HK-2 (cell line): ENCODE data around the gene S1PR4.
A peak's percentile ranks its signal among the peaks of the same experiment; 100 is the strongest.
"Not testable (repeated sequence)": the region's sequence is repeated elsewhere in the genome, so short reads cannot be mapped to it uniquely, and the experiment has no call there.

ENCODE experiments used
- DNase-seq: peaks from one replicate; pipeline ENCODE4 v3.0.0-alpha.2; 2018; ENCODE audit not compliant: unreplicated experiment

The S1PR4 gene

DNA sequence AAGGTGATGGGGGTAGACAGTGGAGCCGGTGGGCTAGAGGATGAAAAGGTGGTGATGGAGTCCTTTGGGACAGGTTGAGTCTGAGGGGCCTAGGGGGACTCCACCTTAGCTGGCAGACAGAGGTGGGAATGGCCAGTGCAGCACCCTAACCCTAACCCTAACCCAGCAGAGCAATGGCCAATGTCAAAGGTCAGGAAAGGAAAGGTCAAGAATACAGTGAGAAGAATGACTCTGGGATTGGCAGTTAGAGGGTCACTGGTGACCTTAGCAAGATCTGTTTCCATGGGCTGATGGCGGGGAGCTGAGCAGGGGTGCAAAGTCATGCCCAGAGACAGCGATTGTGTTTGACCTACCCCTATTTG is 26.2 kb upstream of the S1PR4 start:
- DNase-seq = no peak

DNA sequence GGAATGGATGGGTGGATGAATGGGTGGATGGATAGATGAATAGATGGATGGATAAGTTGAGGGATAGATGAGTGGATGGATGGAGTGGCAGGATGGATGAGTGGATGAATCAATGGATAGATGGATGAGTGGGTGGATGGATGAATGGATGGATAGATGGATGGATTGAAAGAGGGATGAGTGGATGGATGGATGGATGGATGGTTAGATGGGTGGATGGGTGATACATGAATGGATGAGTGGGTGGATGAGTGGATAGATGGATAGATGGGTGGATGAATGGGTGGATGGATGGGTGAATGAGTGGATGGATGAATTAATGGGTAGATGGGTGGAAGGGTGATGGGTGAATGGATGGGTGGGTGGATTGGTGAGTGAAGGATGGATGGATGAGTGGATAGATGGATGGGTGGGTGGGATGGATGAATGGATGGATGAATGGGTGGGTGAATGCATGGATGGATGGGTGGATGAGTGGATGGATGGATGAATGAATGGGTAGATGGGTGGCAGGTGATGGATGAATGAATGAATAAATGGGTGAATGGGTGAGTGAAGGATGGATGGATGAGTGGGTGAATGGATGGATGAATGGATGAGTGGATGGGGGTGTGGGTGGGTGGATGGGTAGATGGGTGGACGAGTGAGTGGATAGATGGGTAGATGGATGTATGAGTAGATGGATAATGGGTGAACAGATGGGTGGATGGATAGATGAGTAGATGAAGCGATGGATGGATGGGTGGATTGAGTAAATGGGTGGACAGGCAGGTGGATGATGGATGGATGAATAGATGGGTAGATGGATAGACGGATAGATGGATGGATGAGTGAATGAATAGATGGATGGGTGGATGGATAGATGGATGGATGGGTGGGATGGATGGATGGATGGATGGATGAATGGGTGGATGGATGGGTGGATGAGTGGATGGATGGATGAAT is 25.0 kb upstream of the S1PR4 start:
- DNase-seq = no peak

DNA sequence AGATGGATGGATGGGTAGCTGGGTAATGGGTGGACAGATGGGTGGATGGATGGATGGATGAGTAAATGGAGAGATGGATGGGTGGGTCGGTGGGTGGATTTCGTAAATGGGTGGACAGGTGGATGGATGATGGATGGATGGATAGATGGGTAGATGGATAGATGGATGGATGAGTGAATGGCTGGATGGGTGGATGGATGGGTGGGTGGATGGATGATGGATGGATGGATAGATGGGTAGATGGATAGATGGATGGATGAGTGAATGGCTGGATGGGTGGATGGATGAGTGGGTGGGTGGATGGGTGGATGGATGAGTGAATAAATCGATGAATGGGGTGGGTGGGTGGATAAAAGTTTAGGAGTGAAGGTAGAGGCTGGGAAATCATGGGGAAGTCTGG is 24.1 kb upstream of the S1PR4 start:
- not testable (repeated sequence) for DNase-seq

DNA sequence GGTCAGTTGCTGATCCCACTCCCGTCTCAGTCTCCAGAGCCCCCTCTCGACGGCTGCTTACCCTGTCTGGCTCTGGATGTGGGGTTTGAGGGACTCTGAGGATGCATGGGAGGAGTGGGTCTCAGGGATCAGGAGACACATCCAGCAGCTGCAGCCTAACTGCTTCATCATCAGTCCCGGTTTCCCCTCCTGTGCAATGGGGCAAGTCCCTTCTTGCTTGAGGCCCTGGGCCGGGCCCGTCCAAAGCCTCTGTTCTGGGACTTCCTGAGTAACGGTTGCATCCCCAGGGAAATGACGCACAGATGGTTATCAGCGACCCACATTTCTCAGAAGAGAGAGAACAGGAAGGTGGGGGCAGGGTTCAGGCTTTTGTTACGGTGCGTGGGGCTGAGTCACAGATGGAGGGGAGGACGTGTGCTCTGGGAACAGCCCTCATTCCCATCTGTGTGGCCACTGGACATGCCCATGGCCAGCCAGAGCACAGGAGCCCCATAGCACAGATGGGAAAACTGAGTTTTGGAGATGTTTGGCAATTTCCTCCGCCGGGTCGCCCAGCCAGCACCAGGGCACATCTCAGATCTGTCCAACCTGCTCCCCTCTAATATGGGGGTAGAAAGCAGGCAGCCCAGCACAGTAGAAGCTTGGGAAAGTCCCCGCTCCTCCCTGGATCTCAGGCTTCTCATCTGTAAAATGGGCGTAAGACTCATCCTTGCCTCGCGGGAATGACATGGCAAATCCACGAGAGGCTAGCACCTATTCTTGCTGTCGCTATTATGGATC is 23.4 kb upstream of the S1PR4 start:
- DNase-seq = peak; percentile 89

DNA sequence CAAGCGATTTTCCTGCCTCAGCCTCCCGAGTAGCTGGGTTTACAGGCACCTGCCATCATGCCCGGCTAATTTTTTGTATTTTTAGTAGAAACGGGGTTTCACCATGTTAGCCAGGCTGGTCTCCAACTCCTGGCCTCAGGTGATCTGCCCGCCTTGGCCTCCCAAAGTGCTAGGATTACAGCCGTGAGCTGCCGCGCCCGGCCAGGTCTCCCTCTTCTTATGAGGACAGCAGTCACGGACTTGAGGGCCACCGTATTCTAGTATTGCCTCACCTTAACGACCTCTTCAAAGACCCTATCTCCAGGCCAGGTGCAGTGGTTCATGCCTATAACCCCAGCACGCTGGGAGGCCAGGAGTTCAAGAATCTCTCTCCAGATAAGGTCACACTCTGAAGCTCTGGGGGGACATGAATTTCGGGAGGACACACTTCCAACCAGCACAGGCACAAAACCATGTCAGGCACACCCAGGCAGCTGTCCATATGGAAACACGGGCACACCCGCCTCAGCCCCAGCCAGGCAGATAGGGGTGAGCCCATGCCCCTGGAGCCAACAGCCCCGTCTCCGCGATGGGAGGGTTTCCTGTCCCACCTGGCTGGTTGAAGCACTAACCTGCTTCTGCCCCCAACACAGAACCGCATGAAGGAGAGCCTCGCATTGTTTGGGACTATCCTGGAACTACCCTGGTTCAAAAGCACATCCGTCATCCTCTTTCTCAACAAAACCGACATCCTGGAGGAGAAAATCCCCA is 21.3 kb upstream of the S1PR4 start:
- no peak for DNase-seq

DNA sequence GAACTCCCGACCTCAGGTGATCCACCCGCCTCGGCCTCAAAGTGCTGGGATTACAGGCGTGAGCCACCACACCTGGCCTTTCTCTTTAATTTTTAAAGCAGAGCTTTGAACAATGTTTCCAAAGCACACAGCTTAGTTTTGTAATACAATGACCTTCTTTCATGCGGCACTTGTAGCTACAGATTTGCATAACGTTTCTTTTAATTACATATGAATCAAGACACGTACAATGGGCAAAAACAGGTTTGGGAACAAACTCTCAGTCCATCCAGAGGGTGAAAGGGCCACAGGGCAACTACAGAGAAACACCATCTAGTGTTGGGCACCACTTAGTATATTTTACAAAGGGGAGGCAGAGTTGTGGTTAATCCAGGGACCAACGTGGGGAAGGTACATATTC is 19.0 kb upstream of the S1PR4 start:
- no peak for DNase-seq

DNA sequence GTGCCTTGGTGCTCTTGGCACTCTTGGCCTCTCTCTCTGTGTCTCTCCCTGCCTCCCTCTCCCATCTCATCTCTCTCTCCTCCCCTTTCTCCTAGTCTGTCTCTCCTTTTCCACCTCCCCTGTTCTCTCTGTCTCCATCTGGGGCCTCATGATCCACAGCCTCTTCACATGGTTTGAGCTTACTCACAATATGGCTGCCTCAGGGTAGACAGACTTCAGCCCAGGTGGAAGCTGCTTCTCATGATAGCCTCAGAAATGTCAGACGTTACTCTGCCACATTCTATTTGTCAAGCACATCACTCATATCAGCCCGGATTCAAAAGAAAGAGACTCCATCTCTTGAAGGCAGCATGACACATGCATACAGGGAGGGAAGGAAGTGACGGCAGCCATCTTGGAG is 18.4 kb upstream of the S1PR4 start:
- no peak for DNase-seq

DNA sequence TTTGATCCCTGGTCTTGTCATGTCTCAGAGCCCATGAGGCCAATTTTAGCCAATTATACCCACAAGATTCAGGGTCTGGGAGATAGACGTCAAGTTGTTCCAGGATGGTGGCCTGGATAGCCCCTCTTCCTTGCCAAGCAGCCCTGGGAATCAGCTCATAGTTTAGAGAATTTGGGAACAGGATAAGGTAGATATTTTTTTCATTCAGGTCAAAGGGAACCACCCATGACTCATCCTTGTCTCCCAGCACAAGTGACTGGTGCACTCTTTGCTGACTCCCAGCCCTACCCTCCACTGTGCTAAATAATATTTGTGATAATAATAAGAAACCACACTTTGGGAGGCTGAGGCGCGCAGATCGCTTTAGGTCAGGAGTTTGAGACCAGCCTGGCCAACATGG is 17.1 kb upstream of the S1PR4 start:
- DNase-seq = no peak

DNA sequence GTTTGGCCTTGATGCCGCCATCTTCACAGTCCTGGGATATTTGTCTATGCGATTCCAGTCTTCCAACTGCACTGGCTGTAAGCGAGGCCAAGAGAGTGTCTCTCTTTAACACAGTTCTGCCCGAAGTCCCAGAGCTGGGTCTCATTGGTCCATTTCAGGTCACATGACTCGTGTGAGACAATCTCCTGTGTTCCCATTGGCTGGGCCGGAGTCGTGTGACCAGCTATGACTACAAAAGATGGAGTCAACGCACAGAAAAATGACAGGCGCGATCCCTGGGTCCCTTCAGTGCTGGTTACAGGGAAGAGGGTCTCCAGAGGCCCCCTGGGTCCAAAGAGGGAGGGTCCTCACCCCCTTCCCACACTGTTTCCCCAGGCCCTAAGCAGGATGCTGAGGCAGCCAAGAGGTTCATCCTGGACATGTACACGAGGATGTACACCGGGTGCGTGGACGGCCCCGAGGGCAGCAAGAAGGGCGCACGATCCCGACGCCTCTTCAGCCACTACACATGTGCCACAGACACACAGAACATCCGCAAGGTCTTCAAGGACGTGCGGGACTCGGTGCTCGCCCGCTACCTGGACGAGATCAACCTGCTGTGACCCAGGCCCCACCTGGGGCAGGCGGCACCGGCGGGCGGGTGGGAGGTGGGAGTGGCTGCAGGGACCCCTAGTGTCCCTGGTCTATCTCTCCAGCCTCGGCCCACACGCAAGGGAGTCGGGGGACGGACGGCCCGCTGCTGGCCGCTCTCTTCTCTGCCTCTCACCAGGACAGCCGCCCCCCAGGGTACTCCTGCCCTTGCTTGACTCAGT is 15.9 kb upstream of the S1PR4 start:
- no peak for DNase-seq

DNA sequence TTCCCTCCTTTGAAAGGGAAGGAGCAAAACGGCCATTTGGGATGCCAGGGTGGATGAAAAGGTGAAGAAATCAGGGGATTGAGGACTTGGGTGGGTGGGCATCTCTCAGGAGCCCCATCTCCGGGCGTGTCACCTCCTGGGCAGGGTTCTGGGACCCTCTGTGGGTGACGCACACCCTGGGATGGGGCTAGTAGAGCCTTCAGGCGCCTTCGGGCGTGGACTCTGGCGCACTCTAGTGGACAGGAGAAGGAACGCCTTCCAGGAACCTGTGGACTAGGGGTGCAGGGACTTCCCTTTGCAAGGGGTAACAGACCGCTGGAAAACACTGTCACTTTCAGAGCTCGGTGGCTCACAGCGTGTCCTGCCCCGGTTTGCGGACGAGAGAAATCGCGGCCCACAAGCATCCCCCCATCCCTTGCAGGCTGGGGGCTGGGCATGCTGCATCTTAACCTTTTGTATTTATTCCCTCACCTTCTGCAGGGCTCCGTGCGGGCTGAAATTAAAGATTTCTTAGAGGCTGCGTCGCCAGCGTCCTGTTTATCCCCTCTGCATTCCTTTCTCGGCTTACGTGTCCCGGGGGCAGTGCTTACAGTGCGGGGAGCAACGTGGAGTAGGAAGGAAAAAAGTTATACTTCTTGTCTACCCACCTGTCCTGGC is 15.2 kb upstream of the S1PR4 start:
- peak; percentile 69 for DNase-seq

DNA sequence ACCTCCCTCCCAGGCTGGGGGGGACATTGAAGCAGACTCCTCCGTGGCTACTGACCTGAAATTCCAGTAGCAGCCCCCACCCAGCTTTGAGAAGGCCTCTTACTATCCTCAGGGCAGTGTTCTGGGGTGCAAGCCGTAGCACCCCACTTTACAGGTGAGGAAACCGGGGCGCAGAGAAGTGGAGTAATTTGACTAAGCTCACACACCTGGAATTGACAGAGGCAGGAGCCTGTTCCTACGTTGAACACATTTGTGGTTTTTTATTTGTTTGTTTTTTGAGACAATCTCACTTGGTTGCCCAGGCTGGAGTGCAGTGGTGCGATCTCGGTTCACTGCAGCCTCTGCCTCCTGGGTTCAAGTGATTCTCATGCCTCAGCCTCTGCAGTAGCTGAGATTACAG is 14.6 kb upstream of the S1PR4 start:
- DNase-seq = no peak

DNA sequence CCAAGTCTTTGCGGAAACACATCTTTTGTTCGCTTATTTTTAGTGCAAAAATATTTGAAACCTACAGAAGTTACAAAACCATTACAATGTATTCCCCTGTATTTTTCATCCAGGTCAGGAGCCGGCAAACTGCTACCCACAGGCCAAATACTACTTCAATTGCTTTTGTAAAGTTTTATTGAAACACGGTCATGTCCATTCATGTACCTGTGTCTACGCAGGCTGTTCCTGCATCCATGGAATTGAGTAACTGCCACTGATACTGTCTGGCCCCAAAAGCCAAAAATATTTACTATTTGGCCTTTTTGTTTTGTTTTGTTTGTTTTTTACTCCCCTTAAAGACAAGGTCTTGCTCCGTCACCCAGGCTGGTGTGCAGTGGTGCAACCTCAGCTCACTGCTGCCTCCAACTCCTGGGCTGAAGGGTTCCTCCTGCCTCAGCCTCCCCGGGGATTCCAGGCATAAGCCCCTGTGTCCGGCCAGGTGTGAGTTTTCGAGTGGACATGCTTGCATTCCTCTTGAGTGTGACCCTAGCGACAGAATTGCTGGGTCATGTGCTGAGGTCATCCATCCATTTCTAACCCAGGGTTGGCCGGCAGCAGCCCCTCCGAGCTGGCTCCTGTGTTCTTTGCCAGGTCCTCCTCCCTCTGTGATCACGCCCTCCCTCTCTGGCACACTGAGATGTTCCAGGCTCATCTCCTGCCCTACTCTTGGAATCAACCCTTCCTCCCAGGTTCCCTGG is 10.9 kb upstream of the S1PR4 start:
- DNase-seq = no peak

DNA sequence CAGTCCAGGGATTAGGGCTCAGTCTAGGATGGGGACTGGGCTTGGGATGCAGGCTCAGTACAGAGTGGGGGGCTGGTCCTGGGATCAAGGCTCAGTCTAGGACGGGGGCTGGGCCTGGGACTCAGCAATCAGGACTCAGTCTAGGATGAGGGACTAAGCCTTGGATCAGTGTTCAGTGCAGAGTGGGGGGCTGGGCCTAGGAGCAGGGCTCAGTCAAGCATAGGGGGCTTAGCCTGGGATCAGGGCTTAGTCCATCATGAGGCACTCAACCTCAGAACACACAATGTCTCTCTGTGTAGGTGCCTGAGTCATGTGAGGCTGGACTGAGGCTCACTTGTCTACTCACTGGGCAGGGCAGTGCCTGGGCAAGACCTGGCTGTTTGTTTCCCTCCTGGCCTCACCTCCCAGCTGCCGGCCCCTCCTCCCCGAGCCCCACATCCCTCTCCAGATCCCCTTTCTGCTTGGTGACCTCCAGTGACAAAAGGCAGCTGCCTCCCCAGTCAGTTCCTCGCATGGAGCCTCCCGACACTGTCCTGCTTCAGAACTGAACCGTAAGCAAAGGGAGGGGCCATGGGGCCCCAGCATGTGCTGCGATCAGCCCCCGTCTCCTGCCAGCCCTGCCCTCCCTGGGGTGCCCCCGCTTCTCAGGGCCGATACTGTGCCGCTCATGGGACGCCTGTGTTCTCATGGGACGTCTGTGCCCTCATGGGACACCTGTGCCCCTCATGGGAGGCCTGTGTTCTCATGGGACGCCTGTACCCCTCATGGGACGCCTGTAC is 6.5 kb upstream of the S1PR4 start:
- no peak for DNase-seq

DNA sequence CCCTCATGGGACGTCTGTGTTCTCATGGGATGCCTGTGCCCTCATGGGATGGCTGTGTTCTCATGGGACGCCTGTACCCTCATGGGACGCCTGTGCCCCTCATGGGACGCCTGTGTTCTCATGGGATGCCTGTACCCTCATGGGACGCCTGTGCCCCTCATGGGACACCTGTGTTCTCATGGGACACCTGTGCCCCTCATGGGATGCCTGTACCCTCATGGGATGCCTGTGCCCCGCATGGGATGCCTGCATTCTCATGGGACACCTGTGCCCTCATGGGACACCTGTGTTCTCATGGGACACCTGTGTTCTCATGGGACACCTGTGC is 5.9 kb upstream of the S1PR4 start:
- DNase-seq = not testable (repeated sequence)

DNA sequence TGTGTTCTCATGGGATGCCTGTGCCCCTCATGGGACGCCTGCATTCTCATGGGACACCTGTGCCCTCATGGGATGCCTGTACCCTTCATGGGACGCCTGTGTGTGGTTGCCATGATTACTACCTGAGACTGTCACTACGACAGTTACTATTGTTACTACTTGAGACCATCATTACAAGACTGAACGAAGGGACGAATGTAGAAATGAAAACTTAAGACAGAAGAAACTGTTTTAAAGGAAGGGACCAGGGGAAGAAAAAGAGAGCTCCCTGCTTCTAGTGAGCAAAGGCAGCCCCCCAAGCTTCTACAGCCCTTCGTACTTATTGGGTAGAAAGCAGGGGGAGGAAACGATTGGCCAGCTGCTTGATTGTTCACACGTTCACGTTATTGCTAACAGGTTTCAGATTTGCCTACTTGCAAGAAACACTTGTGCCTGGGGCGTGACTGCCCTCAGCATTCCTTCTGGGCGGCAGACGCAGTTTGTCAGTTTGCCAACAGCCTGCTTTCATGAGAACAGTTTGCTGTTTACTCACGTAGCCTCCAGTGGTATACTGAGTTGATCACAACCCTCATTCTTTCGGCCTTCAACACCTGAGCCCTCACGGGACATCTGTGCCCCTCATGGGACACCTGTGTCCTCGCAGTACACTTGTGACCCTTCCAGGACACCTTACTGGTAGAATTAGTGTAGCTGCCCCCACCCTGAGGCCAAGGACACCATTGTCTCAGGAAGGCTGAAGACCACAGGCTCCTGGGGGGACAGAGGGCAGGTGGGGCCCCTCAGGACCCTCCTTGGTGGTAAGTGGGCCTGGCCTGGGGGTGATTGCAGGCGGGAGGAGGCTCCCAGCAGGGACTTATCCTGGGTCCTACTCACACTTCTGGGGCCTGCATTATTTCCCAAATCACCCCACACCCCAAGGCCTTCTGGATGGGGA is 2.5 kb upstream of the S1PR4 start:
- DNase-seq = peak; percentile 57

DNA sequence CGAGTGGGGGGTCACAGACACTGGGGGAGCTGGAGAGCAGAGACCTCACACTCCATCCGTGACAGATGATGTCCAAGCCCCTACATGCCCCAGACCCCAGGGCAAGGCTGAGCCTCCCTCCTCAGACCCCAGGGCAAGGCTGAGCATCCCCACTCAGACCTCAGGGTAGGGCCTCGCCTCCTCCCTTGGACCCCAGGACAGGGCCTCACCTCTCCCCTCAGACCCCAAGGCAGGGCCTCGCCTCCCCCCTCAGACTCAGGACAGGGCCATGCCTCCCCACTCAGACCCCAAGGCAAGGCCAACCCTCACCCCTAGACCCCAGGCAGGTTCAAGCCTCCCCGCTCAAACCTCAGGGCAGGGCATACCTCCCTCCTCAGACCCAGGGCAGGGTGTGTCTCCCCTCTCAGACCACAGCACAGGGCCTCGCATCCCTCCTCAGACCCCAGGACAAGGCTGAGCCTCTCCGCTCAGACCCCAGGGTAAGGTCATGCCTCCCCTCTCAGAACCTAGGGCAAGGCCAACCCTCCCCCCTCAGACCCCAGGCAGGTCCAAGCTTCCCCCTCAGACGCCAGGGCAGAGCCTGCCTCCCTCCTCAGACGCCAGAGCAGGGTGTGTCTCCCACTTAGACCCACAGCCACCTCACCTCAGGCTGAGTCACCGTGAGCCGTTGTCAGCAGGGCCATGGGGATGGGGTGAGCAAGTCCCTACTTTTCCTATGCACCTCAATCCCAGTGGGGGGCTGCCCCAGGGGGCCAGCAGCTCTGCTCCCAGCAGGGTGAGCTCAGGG is 1.7 kb upstream of the S1PR4 start:
- DNase-seq = peak; percentile 76

DNA sequence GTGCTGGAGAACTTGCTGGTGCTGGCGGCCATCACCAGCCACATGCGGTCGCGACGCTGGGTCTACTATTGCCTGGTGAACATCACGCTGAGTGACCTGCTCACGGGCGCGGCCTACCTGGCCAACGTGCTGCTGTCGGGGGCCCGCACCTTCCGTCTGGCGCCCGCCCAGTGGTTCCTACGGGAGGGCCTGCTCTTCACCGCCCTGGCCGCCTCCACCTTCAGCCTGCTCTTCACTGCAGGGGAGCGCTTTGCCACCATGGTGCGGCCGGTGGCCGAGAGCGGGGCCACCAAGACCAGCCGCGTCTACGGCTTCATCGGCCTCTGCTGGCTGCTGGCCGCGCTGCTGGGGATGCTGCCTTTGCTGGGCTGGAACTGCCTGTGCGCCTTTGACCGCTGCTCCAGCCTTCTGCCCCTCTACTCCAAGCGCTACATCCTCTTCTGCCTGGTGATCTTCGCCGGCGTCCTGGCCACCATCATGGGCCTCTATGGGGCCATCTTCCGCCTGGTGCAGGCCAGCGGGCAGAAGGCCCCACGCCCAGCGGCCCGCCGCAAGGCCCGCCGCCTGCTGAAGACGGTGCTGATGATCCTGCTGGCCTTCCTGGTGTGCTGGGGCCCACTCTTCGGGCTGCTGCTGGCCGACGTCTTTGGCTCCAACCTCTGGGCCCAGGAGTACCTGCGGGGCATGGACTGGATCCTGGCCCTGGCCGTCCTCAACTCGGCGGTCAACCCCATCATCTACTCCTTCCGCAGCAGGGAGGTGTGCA is 587 bp downstream of the S1PR4 start:
- DNase-seq = no peak
